ENCODE results near the gene SSTR5.
"Not testable (repeated sequence)": the region's sequence is repeated elsewhere in the genome, so short reads cannot be mapped to it uniquely, and the experiment has no call there.

Gene SSTR5

GRCh38 chr16:1071561-1072225 lies 854 bp upstream of the SSTR5 start:
- no peak for DNase-seq (ENCODE audit: extremely low read depth in 1 of 2, low read depth in 1 of 2)

- no peak for DNase-seq (ENCODE audit: extremely low read depth in 1 of 2, low read depth in 1 of 2)
These were observed 663 bp downstream of the SSTR5 start for GRCh38 chr16:1073262-1073558.

GRCh38 chr16:1073566-1074378 lies 1.2 kb downstream of the SSTR5 start:
- DNase-seq (ENCODE audit: extremely low read depth in 1 of 2, low read depth in 1 of 2), result no peak

GRCh38 chr16:1074379-1074649 lies 1.8 kb downstream of the SSTR5 start:
- no peak for DNase-seq (ENCODE audit: extremely low read depth in 1 of 2, low read depth in 1 of 2)

- DNase-seq (ENCODE audit: extremely low read depth in 1 of 2, low read depth in 1 of 2), result no peak
These were observed 3.0 kb downstream of the SSTR5 start for GRCh38 chr16:1075546-1075945.

GRCh38 chr16:1076801-1077576 lies 4.4 kb downstream of the SSTR5 start:
- DNase-seq (ENCODE audit: extremely low read depth in 1 of 2, low read depth in 1 of 2), result no peak

GRCh38 chr16:1077877-1078578 lies 5.5 kb downstream of the SSTR5 start:
- DNase-seq (ENCODE audit: extremely low read depth in 1 of 2, low read depth in 1 of 2), result no peak

GRCh38 chr16:1078579-1079021 lies 6.1 kb downstream of the SSTR5 start:
- DNase-seq (ENCODE audit: extremely low read depth in 1 of 2, low read depth in 1 of 2), result no peak

- DNase-seq (ENCODE audit: extremely low read depth in 1 of 2, low read depth in 1 of 2), result no peak
These were observed 6.8 kb downstream of the SSTR5 start for GRCh38 chr16:1079341-1079740.

GRCh38 chr16:1079786-1080525 lies 7.4 kb downstream of the SSTR5 start:
- DNase-seq (ENCODE audit: extremely low read depth in 1 of 2, low read depth in 1 of 2), result no peak

GRCh38 chr16:1080801-1081733 lies 8.5 kb downstream of the SSTR5 start:
- no peak for DNase-seq (ENCODE audit: extremely low read depth in 1 of 2, low read depth in 1 of 2)

GRCh38 chr16:1081734-1082265 lies 9.3 kb downstream of the SSTR5 start:
- DNase-seq (ENCODE audit: extremely low read depth in 1 of 2, low read depth in 1 of 2), result no peak

- no peak for DNase-seq (ENCODE audit: extremely low read depth in 1 of 2, low read depth in 1 of 2)
These were observed 9.9 kb downstream of the SSTR5 start for GRCh38 chr16:1082266-1082951.

GRCh38 chr16:1082952-1083675 lies 10.6 kb downstream of the SSTR5 start:
- no peak for DNase-seq (ENCODE audit: extremely low read depth in 1 of 2, low read depth in 1 of 2)

GRCh38 chr16:1084971-1085370 lies 12.4 kb downstream of the SSTR5 start:
- DNase-seq (ENCODE audit: extremely low read depth in 1 of 2, low read depth in 1 of 2), result no peak

GRCh38 chr16:1086443-1086842 lies 13.9 kb downstream of the SSTR5 start:
- not testable (repeated sequence) for DNase-seq (ENCODE audit: extremely low read depth in 1 of 2, low read depth in 1 of 2)

- no peak for DNase-seq (ENCODE audit: extremely low read depth in 1 of 2, low read depth in 1 of 2)
These were observed 16.0 kb downstream of the SSTR5 start for GRCh38 chr16:1088295-1089170.
